Esophagus muscularis mucosa (tissue), 4 donors: ENCODE results near the gene GRB2. TPM values are rescaled to one million over a fixed set of nuclear protein-coding genes. Genes with fewer than 3 reads are reported as not detected.

Experiments
- DNase-seq: peaks from one replicate; pipeline ENCODE4 v3.0.0-alpha.2; 2017; ENCODE audit errors: extremely low spot score
- H3K27ac ChIP-seq, 4 donors: fragments of 200-600 bp; sonication (generic); replicated peaks in 1 of 4; 1 replicate in 3 of 4; 2 replicates in 1 of 4; pipeline ENCODE4 v1.5.1; 2016 to 2019; ENCODE audit warnings: mild to moderate bottlenecking in 1 of 4
- H3K27me3 ChIP-seq, 4 donors: fragments of 200-600 bp; sonication (generic); one replicate each; pipeline versions ENCODE4 v1.5.1 to v1.6.0; 2016 to 2019
- H3K36me3 ChIP-seq, 4 donors: fragments of 200-600 bp; sonication (generic); one replicate each; pipeline ENCODE4 v1.5.1; 2016 to 2019
- H3K4me1 ChIP-seq, 4 donors: fragments of 200-600 bp; sonication (generic); one replicate each; pipeline ENCODE4 v1.5.1; 2016 to 2019
- H3K4me3 ChIP-seq, 4 donors: fragments of 200-600 bp; sonication (generic); 1 replicate in 2 of 4; 2 replicates in 2 of 4; pipeline ENCODE4 v1.5.1; 2016 to 2019; ENCODE audit warnings: mild to moderate bottlenecking in 4 of 4, moderate library complexity in 1 of 4
- H3K9me3 ChIP-seq, 4 donors: fragments of 200-600 bp; sonication (generic); 1 replicate in 3 of 4; 2 replicates in 1 of 4; pipeline ENCODE4 v1.5.1; 2016 to 2019
- EP300 ChIP-seq: sonication (generic); formaldehyde crosslinking; IDR thresholded peaks from one replicate; pipeline ENCODE4 v1.6.1; 2017; ENCODE audit warnings: antibody characterized with exemption
- POLR2A ChIP-seq: fragments of 450-650 bp; IDR thresholded peaks from one replicate; pipeline ENCODE4 v1.6.1; 2017; ENCODE audit warnings: antibody characterized with exemption, moderate library complexity, mild to moderate bottlenecking, low read depth
- POLR2AphosphoS5 ChIP-seq, 2 donors: sonication (generic); formaldehyde crosslinking; IDR thresholded peaks; one replicate each; pipeline ENCODE4 v1.6.1; 2017; ENCODE audit warnings: antibody characterized with exemption in 2 of 2
- WGBS: methylation state at CpG from one replicate; pipeline ENCODE4 v1.1.5; 2018; 5-methylcytosine and 5-hydroxymethylcytosine counted together
- intact Hi-C: fragments of 100-400 bp; cut with DNase I; formaldehyde crosslinking; loops from one replicate; pipeline ENCODE4 v1.15.1; 2023
- total RNA-seq, 4 donors: library from RNA; depleted of rRNA; stranded (reverse); fragments of >200 nt; gene quantifications; one replicate each; pipeline versions ENCODE4 v1.1.0 to v1.2.1, GENCODE V29; 2016
- TF ChIP-seq, protein P1 (sequence below), 3 experiments: fragments of 200-600 bp in 2 of 3; fragments of 450-650 bp in 1 of 3; sonication (generic) in 2 of 3; IDR thresholded peaks; one replicate each; pipeline ENCODE4 v1.5.1; 2017 to 2019; ENCODE audit warnings: antibody characterized with exemption in 3 of 3, mild to moderate bottlenecking in 2 of 3, moderate library complexity in 1 of 3

Gene GRB2
- total RNA-seq, 4 donors from 2014 or later: 84.3 to 140 (median 113) TPM

GRCh38 chr17:75398279-75398678, 7.2 kb downstream of the GRB2 start:
- WGBS: 94% methylated on average over 4 of the region's 4 CpGs
- H3K4me1 ChIP-seq: peaks cover 26 to 73% (median 60%) of the 10 kb centered on the region in 4 donors
- intact Hi-C loops: no loop called here
- no peaks in the 10 kb centered on the region for H3K36me3 ChIP-seq
- no peak for DNase-seq
- no peaks in the 10 kb centered on the region for H3K9me3 ChIP-seq
- TF ChIP-seq, protein P1, sequence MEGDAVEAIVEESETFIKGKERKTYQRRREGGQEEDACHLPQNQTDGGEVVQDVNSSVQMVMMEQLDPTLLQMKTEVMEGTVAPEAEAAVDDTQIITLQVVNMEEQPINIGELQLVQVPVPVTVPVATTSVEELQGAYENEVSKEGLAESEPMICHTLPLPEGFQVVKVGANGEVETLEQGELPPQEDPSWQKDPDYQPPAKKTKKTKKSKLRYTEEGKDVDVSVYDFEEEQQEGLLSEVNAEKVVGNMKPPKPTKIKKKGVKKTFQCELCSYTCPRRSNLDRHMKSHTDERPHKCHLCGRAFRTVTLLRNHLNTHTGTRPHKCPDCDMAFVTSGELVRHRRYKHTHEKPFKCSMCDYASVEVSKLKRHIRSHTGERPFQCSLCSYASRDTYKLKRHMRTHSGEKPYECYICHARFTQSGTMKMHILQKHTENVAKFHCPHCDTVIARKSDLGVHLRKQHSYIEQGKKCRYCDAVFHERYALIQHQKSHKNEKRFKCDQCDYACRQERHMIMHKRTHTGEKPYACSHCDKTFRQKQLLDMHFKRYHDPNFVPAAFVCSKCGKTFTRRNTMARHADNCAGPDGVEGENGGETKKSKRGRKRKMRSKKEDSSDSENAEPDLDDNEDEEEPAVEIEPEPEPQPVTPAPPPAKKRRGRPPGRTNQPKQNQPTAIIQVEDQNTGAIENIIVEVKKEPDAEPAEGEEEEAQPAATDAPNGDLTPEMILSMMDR (IDR thresholded peaks at IDR 0.05): no peak
- TF ChIP-seq POLR2AphosphoS5 (IDR thresholded peaks at IDR 0.05) (no peak), EP300 (no peak), POLR2A (no peak)
- H3K4me3 ChIP-seq: no peak overlapping the region
- H3K27me3 ChIP-seq: no peaks in the 10 kb centered on the region
- H3K27ac ChIP-seq: no peak overlapping the region

GRCh38 chr17:75397217-75397616, 8.3 kb downstream of the GRB2 start:
- H3K4me3 ChIP-seq: no peak overlapping the region
- WGBS: 81% methylated on average over 1 of the region's 1 CpG
- no peak for DNase-seq
- TF ChIP-seq POLR2A: no peak
- TF ChIP-seq EP300: no peak
- TF ChIP-seq, protein P1 (IDR thresholded peaks at IDR 0.05): no peak
- TF ChIP-seq POLR2AphosphoS5 (IDR thresholded peaks at IDR 0.05): no peak
- H3K36me3 ChIP-seq: peaks cover 0 to under 1% (median 0%) of the 10 kb centered on the region in 4 donors
- intact Hi-C loops: no loop called here
- H3K27ac ChIP-seq: no peak overlapping the region
- no peaks in the 10 kb centered on the region for H3K27me3 ChIP-seq
- H3K9me3 ChIP-seq: no peaks in the 10 kb centered on the region
- H3K4me1 ChIP-seq: peaks cover 31 to 76% (median 61%) of the 10 kb centered on the region in 4 donors

DNA sequence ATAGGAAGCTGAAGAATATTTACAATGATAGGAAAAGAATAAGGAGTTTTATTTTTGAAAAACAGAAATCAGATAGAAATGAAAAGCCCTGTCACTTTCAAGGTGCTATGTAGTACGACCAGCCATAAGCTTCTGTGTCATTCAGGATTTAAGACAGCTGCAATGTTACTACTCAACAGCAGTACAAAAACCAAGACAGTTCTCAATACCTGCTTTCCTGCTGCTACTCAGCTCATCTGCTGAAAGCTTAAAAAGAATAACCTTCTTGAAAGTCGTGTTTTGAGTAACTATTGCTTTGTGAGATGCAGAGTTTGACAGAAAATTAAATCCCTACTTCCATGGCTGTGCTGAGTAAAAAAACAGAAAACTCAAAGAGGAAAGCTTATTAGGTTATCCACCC, 8.7 kb downstream of the GRB2 start:
- no peak for TF ChIP-seq POLR2AphosphoS5 (IDR thresholded peaks at IDR 0.05)
- no peak for TF ChIP-seq POLR2A
- no peak for TF ChIP-seq EP300
- TF ChIP-seq, protein P1 (IDR thresholded peaks at IDR 0.05): no peak
- Histone ChIP-seq H3K9me3 (no peaks in the 10 kb centered on the region), H3K4me3 (no peak overlapping the region), H3K27ac (no peak overlapping the region), H3K36me3 (peaks cover 0 to 5% (median 0%) of the 10 kb centered on the region in 4 donors), H3K27me3 (no peaks in the 10 kb centered on the region), H3K4me1 (peaks cover 33 to 76% (median 61%) of the 10 kb centered on the region in 4 donors)
- intact Hi-C loops: no loop called here
- 59% methylated on average over 2 of the region's 2 CpGs for WGBS
- no peak for DNase-seq

DNA sequence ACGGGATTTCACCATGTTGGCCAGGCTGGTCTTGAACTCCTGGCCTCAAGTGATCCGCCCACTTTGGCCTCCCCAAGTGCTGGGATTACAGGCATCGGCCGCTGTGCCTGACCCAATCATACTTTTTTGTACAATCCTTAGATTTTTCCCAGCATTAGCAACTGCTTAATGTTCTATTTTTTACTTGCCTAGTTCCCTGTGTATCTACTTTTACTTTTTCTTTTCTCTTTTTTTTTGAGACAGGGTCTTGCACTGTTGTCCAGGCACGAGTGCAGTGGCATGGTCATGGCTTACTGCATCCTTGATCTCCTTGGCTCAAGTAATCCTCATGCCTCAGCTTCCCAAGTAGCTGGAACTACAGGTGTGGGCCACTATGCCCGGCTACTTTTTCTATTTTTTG, 9.5 kb downstream of the GRB2 start:
- no peak overlapping the region for H3K4me3 ChIP-seq
- WGBS: 87% methylated on average over 6 of the region's 6 CpGs
- peaks cover 0 to 6% (median 0%) of the 10 kb centered on the region in 4 donors for H3K36me3 ChIP-seq
- intact Hi-C loops: no loop called here
- DNase-seq: no peak
- peaks cover 32 to 77% (median 63%) of the 10 kb centered on the region in 4 donors for H3K4me1 ChIP-seq
- no peaks in the 10 kb centered on the region for H3K9me3 ChIP-seq
- TF ChIP-seq, protein P1 (IDR thresholded peaks at IDR 0.05): no peak
- TF ChIP-seq EP300: no peak
- no peak for TF ChIP-seq POLR2A
- TF ChIP-seq POLR2AphosphoS5 (IDR thresholded peaks at IDR 0.05): no peak
- no peak overlapping the region for H3K27ac ChIP-seq
- no peaks in the 10 kb centered on the region for H3K27me3 ChIP-seq

DNA sequence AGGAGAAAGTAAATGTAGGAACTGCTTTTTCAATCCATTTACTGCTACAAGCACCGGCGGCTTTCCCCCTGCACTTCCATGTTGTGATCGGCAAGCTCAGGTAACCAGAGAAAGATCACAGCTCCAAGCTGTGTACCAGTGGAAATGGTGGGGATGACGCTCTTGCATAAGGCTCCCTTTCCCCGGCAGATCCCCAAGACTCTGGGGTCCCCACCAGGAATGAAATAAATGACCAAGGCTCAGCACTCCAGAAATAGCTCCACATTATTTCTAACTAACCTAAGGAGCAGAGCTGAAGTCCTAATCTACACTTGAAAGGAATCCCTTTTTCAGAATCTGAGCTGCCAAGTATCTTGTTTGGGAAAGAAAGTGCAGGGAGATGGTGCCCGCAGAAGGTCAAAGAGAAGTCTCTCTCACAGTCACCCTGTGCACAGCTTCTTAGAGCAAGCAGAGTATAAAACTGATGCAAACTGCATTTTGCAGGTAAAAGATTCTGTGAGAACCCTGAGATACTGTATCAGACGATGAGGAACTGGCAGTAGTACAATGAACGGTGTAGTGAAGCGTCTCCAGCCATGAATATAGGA, 11.1 kb downstream of the GRB2 start:
- H3K36me3 ChIP-seq: peaks cover 0 to 6% (median 0%) of the 10 kb centered on the region in 4 donors
- peak overlapping the region; percentile 61 to 76 (median 64) for H3K4me3 ChIP-seq
- H3K27me3 ChIP-seq: no peaks in the 10 kb centered on the region
- no peaks in the 10 kb centered on the region for H3K9me3 ChIP-seq
- intact Hi-C loops: no loop called here
- WGBS: 18% methylated on average over 6 of the region's 9 CpGs
- TF ChIP-seq, protein P1 (IDR thresholded peaks at IDR 0.05): no peak
- TF ChIP-seq POLR2AphosphoS5 (IDR thresholded peaks at IDR 0.05) (no peak), EP300 (no peak), POLR2A (no peak)
- peak overlapping the region; percentile 82 to 90 (median 89) for H3K27ac ChIP-seq
- no peak for DNase-seq
- peaks cover 42 to 80% (median 69%) of the 10 kb centered on the region in 4 donors for H3K4me1 ChIP-seq
